ENCODE results near the gene NAPA. TPM values are rescaled to one million over a fixed set of nuclear protein-coding genes. Genes with fewer than 3 reads are reported as not detected.

NAPA gene
- total RNA-seq, 2 experiments from 2014 or later: 96.4 to 103 TPM

DNA sequence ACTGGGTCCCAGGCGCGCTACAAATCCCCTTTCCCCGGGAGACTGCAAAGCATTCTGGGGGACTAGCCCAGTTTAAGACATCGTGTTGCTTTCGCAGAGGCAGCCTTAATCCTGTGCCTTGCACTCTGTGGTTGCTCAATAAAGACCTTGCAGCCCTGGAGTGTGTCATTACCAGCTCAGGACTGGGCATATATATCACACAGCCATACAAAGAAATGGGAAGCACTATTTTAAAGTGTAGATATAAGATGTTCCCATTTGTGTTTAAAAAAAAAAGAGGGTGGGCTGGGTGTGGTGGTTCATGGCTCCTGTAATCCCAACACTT is 11.1 kb downstream of the NAPA start:
- no peaks in the 10 kb centered on the region for H3K36me3 Mint-ChIP-seq
- no peak for ATAC-seq (ENCODE audit: low read depth)
- POLR2A ChIA-PET: interaction anchor here (1.0 kb wide), 1 partner anchor 10 kb away, joined by 8 read pairs; no protein-coding TSS in a partner anchor
- no peak overlapping the region for H3K4me3 Mint-ChIP-seq
- H3K4me1 Mint-ChIP-seq: no peaks in the 10 kb centered on the region
- H3K27ac Mint-ChIP-seq: no peak overlapping the region
- no peak for DNase-seq
- no peaks in the 10 kb centered on the region for H3K9me3 Mint-ChIP-seq
- H3K27me3 Mint-ChIP-seq: no peaks in the 10 kb centered on the region

DNA sequence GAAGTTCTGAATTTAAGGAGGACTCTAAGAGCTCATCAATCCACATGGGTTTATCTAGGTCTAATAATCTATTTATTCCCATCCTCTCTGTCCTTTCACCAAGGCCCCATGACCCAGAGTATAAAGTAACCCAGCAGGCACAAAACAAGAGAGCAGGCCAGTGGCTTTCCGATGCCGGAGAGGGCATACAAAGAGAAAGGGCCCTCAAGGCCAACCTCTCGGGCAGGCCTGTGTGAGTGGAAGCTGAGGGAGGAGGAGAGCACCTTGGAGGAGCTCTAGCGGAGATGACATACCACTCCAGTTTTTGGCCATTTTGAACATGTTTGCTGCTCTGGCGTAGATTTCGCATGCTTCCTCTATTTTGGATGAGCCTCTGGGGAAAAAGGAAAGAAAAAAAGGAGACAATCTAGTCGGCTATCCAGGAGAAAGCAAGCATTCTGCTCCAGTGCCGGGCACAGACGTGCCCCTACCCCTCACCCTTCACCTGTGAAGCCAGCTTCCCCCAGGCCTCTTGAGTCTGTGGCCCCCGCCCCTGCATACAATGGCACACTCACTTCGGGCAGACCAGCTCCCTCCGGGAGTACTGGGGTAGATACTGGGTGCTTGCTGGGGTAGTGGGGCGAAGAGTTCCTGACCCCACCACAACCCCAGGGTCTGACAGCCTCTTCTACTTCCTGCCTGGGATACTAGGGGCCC is 11.6 kb downstream of the NAPA start:
- POLR2A ChIA-PET: interaction anchor here (0.5 to 1.0 kb wide), 3 partner anchors 11 to 1055 kb away, joined by 3 to 8 read pairs (median 7); no protein-coding TSS in a partner anchor
- no peak overlapping the region for H3K4me3 Mint-ChIP-seq
- H3K36me3 Mint-ChIP-seq: no peaks in the 10 kb centered on the region
- no peak for ATAC-seq (ENCODE audit: low read depth)
- H3K27me3 Mint-ChIP-seq: no peaks in the 10 kb centered on the region
- H3K9me3 Mint-ChIP-seq: no peaks in the 10 kb centered on the region
- no peaks in the 10 kb centered on the region for H3K4me1 Mint-ChIP-seq
- no peak for DNase-seq
- no peak overlapping the region for H3K27ac Mint-ChIP-seq

DNA sequence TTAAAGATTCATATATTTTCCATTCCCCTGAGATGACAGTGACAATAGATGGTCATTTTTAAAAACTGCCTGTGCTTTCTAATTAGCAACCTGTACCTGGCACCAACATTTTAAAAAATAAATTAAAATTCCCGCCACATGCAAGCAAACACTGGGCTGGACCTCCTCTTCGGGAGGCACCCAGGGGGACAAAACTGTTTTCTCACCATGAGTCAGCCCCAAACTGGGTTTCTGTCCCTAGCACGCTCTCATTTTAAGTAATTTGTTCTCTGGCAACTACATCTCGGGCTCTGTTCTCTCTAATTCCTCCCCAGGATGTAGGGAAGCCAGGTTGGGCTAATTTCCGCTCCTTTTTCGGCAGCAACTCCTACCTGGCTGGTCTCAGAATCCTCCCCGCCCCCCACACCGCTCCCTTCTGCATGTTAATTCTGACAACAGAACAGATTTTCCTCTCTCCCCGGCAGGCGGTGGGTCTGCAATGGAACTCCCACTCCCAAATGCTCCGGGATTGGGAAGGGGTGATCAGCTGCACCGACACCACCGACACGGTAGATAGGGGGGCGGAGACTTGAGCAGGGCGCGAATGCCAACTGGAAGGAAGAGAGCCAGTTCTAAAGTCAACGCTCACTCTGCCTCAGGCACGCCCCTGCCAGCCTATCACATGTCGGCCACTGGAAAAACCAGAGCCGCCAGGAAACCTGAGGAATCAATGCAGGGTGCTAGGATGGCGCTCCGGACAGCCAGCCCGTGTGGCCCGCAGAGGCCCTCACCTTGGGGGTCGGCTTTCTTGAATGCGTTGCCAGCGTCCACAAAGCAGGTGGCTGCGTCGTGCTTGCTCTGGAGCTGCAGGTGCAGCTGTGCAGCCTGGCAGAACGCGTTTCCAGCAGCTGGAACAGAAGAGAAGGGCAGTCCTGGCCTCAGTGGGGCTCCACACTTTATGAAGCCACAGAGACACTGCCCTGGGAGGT is 14.7 kb downstream of the NAPA start:
- POLR2A ChIA-PET: interaction anchor here (0.6 kb wide), 1 partner anchor 93 kb away, joined by 3 read pairs; no protein-coding TSS in a partner anchor
- DNase-seq: no peak
- Mint-ChIP-seq H3K4me3 (no peak overlapping the region), H3K27me3 (no peaks in the 10 kb centered on the region), H3K36me3 (peaks cover 2% of the 10 kb centered on the region), H3K4me1 (no peaks in the 10 kb centered on the region), H3K9me3 (no peaks in the 10 kb centered on the region), H3K27ac (no peak overlapping the region)
- no peak for ATAC-seq (ENCODE audit: low read depth)

DNA sequence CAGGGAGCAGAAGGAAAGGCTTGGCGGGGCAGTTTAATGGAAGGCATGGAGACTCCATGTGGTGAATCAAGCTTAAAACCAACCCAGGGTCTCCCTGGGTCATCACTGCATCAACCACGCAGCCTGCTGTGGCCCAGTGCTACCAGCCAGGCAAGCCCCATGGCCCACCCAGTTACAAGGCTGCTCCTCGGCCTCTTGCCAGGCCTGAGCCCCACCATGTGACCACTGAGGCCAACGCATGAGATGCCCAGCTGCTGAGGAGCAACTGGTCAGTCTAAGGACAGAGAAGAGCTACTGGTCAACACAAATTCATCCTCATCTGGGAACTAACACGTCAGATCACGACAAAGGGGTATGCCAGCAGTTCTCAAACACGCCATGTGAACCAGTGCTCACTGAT is 15.5 kb downstream of the NAPA start:
- Mint-ChIP-seq H3K27me3 (no peaks in the 10 kb centered on the region), H3K27ac (no peak overlapping the region), H3K4me1 (no peaks in the 10 kb centered on the region), H3K36me3 (peaks cover 2% of the 10 kb centered on the region), H3K9me3 (no peaks in the 10 kb centered on the region), H3K4me3 (no peak overlapping the region)
- POLR2A ChIA-PET: interaction anchor here (0.6 kb wide), 1 partner anchor 93 kb away, joined by 3 read pairs; no protein-coding TSS in a partner anchor
- DNase-seq: no peak
- no peak for ATAC-seq (ENCODE audit: low read depth)

DNA sequence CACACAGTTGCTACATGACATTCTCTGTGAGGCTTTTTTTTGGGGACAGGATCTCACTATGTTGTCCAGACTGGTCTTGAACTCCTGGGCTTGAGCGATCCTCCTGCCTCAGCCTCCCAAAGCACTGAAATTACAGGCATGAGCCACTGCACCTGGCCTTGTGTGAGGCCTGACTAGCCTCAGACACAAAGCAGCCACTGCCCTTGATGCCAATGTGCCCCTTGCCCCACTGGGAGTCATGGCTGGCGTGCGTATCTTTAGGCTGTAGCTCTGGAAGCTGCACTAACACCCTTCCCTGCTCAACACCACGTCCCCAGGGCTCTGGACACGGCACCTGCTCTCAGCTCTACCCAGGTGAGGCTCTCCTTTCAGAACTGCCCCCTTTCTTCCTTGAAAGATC is 16.3 kb downstream of the NAPA start:
- POLR2A ChIA-PET: no interaction called here
- Mint-ChIP-seq H3K27me3 (no peaks in the 10 kb centered on the region), H3K4me3 (no peak overlapping the region), H3K27ac (peak overlapping the region; percentile 54), H3K36me3 (peaks cover 2% of the 10 kb centered on the region), H3K9me3 (no peaks in the 10 kb centered on the region), H3K4me1 (no peaks in the 10 kb centered on the region)
- DNase-seq (no peak), ATAC-seq (ENCODE audit: low read depth) (no peak)

DNA sequence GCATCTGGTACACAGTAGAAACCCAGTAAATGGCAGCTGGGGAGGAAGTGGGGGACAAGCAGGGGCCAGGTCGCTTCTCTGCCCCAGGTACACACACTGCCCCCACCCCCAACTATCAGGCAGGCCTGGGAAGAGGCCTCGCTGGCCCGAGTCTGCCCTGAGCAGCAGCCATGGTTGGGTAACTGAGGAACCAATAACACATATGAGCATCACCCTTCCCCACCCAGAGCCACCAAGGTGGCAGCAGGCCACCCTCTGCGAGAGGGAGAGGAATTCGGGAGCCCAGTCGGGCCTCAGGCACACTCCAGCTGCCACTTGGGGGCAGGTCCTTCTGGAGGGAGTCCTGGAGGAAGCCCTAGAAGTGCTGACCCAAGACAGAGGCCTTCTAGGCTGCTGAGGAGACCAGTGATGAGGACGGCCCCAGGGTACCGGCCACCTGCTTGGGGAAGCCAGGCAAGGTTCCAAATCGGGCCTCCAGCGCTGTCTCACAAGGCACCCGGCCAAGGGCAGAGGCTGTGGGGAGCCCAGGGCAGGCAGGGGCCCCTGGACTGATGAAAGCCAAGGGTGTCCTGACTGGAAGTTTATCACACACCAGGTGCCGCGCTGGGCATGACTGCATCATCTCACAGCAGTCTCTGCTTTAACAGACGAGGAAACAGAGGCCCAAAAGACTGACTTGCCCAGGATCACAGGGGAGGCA is 16.9 kb downstream of the NAPA start:
- POLR2A ChIA-PET: no interaction called here
- Mint-ChIP-seq H3K4me3 (no peak overlapping the region), H3K27ac (no peak overlapping the region), H3K27me3 (no peaks in the 10 kb centered on the region), H3K36me3 (peaks cover 2% of the 10 kb centered on the region), H3K4me1 (no peaks in the 10 kb centered on the region), H3K9me3 (no peaks in the 10 kb centered on the region)
- ATAC-seq (ENCODE audit: low read depth) (no peak), DNase-seq (no peak)

DNA sequence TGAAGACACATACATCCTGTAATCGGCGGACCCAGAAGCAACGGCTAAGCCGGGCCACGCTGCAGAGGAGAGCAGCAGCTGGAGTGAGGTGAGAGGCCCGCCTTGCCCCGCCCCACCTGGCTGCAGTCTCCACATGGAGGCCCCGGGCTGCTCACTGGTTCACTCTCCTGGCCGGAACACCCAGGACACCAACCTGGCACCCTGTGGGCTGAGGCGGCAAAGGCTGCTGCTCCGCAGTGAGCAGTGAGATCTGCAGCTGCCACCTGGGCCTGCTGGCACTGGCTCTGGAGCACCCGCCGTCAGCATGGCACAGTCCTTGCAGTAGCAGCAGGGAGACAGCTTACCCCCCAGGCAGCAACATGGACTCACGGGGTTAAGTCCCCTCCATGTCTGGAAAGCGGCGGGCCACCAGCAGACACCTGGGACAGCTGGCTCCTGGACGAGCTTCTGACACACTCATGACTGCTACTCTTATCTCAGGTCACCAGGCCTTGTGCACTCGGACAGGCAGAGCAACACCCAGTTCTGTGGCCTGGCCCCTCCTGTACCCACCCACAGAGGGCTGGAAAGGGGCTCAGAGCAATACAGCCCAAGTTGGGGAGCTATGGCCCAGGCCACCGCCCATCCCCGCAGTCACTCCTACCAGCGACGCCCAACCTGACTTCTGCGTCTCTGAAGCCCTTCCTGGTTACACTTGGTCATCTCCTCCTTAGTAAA is 17.7 kb downstream of the NAPA start:
- Mint-ChIP-seq H3K4me1 (no peaks in the 10 kb centered on the region), H3K27ac (no peak overlapping the region), H3K36me3 (peaks cover 2% of the 10 kb centered on the region), H3K4me3 (no peak overlapping the region), H3K27me3 (no peaks in the 10 kb centered on the region), H3K9me3 (no peaks in the 10 kb centered on the region)
- POLR2A ChIA-PET: interaction anchor here (1.5 kb wide), 1 partner anchor 13 kb away, joined by 9 read pairs; the partner anchor contains the start of gene KPTN
- DNase-seq: no peak
- no peak for ATAC-seq (ENCODE audit: low read depth)

DNA sequence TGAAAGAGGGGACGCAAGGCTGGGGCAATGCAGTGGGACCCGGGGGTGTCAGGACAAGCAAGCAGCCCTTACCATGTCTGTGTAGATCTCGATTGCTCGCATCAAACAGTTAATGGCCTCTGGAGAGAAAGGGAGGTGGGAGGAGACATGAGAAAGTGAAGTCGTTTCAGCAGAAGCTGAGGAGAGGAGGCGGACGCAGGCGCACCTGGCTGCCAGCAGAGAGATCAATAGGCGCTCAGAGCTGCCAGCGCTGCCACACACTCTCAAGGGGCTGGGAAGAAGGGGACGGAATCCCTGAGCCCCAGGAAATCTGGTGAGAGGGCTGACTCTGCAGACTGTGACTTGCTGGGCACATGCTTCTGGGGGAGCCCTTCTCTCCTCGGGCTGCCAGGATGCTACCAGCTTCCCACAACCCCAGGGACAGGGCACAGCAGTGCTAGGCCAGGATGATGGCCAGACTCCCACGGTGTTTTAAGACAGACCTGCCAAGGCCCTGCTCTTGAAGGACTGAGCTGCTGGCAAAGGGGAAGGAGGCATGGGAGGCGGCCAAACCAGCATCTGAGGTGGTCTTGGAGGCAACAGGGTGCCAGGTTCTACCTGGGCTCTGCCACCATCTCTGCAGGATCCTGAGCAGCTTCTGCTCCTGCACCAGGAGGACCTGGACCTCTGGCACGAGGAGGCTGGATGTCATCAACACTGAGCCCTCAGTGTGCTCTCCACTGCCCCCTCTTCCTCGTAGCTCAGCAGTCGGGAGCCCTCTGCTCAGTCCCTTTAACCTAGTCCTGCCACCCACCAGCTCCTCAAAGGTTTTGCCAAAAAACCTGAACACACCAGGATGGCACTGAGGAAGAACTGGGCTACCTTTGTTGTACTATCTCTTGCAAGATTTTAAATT is 19.1 kb downstream of the NAPA start:
- POLR2A ChIA-PET: interaction anchor here (0.5 to 1.5 kb wide), 3 partner anchors 11 to 198 kb away, joined by 3 to 9 read pairs (median 4); partner anchors contain the start of gene KPTN
- H3K36me3 Mint-ChIP-seq: peaks cover 2% of the 10 kb centered on the region

DNA sequence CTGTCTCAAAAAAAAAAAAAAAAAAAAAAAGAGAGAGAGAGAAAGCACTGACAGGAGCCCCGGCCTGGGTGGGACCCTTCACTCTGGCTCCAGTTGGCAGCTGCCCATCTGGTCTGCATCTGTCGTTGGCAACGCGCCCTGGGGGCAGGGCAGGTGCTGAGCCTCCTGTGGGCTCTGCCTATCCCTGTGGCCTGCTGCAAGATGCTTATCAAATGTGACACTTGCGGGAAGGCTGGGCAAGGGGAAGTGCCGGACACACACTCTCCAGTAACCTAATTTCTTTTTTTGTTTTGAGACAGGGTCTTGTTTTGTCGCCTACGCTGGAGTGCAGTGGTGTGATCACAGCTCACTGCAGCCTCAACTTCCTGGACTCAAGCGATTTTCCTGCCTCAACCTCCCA is 20.1 kb downstream of the NAPA start:
- H3K36me3 Mint-ChIP-seq: peaks cover 7% of the 10 kb centered on the region
- ATAC-seq (ENCODE audit: low read depth) (no peak), DNase-seq (no peak)
- H3K9me3 Mint-ChIP-seq: no peaks in the 10 kb centered on the region
- no peak overlapping the region for H3K27ac Mint-ChIP-seq
- peaks cover 7% of the 10 kb centered on the region for H3K4me1 Mint-ChIP-seq
- H3K27me3 Mint-ChIP-seq: no peaks in the 10 kb centered on the region
- H3K4me3 Mint-ChIP-seq: no peak overlapping the region
- POLR2A ChIA-PET: no interaction called here

More for the DNA sequence above, 19.1 kb downstream of the NAPA start:
- H3K9me3 Mint-ChIP-seq: no peaks in the 10 kb centered on the region
- ATAC-seq (ENCODE audit: low read depth) (no peak), DNase-seq (no peak)
- H3K4me3 Mint-ChIP-seq: no peak overlapping the region
- no peaks in the 10 kb centered on the region for H3K4me1 Mint-ChIP-seq
- H3K27ac Mint-ChIP-seq: no peak overlapping the region
- H3K27me3 Mint-ChIP-seq: no peaks in the 10 kb centered on the region

DNA sequence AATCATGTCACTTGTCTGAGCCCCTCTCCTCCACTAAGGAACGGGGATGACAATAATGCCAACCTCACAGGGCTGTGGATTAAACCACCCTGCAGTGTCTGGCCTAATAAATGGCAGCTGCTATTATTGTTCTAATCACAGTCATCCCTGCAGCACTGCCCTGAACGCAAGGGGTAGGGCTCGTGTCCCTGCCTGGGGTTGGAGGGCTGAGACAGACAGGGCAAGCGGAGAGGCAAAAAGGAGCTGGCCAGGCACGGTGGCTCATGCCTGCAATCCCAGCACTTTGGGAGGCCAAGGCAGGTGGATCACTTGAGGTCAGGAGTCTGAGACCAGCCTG is 20.7 kb downstream of the NAPA start:
- peaks cover 7% of the 10 kb centered on the region for H3K4me1 Mint-ChIP-seq
- H3K27me3 Mint-ChIP-seq: no peaks in the 10 kb centered on the region
- no peak overlapping the region for H3K27ac Mint-ChIP-seq
- no peaks in the 10 kb centered on the region for H3K9me3 Mint-ChIP-seq
- ATAC-seq (ENCODE audit: low read depth) (no peak), DNase-seq (no peak)
- H3K4me3 Mint-ChIP-seq: no peak overlapping the region
- peaks cover 8% of the 10 kb centered on the region for H3K36me3 Mint-ChIP-seq
- POLR2A ChIA-PET: no interaction called here

DNA sequence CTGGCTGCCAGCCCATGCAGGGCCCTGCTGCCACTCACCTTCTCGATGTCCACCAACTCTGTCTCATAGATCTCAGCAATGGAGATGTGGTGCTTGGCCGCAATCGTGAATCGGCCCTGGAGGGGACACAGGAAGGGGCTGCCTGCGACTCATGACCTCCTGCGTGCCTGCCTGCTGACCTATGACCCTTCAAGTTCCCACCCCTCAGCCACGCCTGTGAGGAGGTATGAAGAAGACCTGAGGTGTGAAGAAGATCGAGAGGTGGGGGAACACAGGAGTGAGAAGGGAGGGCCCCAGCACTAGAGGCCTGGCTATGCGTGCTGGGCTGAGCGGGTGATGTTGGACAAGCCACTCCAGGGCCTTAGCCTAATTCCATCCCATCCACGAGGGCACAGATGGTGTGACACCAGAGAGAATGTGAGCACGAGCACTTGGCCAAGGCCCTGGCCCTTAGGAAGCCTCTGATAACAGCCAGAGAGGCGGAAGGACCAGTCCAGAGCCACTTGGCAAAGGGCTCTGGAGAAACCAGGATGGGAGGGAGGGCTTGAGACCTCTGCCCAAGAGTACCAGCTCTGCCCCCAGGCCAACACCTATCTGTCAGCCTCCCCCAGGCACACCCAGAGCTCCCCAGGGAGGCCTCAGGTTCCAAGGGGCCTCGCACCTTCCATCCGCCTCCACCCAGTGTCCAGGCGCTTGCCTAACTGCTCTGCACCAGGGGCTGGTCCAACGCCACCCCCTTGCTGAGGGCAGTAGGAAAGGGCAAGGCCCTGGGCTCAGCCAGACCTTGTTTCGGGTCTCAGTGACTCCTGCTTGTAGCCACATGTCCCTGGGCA is 21.3 kb downstream of the NAPA start:
- Mint-ChIP-seq H3K4me3 (no peak overlapping the region), H3K9me3 (no peaks in the 10 kb centered on the region), H3K4me1 (peaks cover 7% of the 10 kb centered on the region), H3K27ac (peak overlapping the region; percentile 47), H3K27me3 (no peaks in the 10 kb centered on the region), H3K36me3 (peaks cover 8% of the 10 kb centered on the region)
- no peak for DNase-seq
- POLR2A ChIA-PET: interaction anchor here (2.1 kb wide), 1 partner anchor 10 kb away, joined by 7 read pairs; the partner anchor contains the start of gene KPTN
- ATAC-seq (ENCODE audit: low read depth): no peak
